CD4-positive, alpha-beta T cell (primary cell): ENCODE data around the gene BSND. TPM values are rescaled to one million over a fixed set of nuclear protein-coding genes. Genes with fewer than 3 reads are reported as not detected.
A peak's percentile ranks its signal among the peaks of the same experiment; 100 is the strongest.

Experiments used
- ATAC-seq: fragments of 200-7000 bp; cut with Tn5 transposase; one replicate; pipeline ENCODE4 v1.10.0; 2022; ENCODE audit warnings: mild to moderate bottlenecking; ENCODE audit not compliant: poor library complexity
- CTCF ChIA-PET: fragments of 350-600 bp; sonication (Branson Sonifier 250); formaldehyde crosslinking; loops from one replicate; lab custom pipeline; 2021; ENCODE audit warnings: antibody characterized with exemption, inconsistent platforms; lab: Charles Lee
- POLR2A ChIA-PET: fragments of 350-600 bp; sonication (Branson Sonifier 250); formaldehyde crosslinking; loops from one replicate; lab custom pipeline; 2021; ENCODE audit warnings: antibody characterized with exemption, inconsistent platforms; lab: Charles Lee
- DNase-seq, 14 experiments: peaks; one replicate each; pipeline ENCODE4 v3.0.0-alpha.2; 2013 to 2020; ENCODE audit warnings: mixed read lengths in 2 of 14
- H3K27ac ChIP-seq, 2 donors: one replicate each; pipeline versions ENCODE4 v1.5.1 to v1.7.0; 2013; ENCODE audit warnings: low read length in 2 of 2, low read depth in 1 of 2, mild to moderate bottlenecking in 1 of 2
- H3K27me3 ChIP-seq, 2 experiments: 1 replicate in 1 of 2; 2 replicates in 1 of 2; pipeline versions ENCODE4 v1.6.1 to v1.7.0; 2013; ENCODE audit warnings: low read length in 2 of 2, control low read depth in 1 of 2, mild to moderate bottlenecking in 1 of 2, moderate library complexity in 1 of 2; ENCODE audit not compliant: insufficient read depth in 2 of 2, control insufficient read depth in 1 of 2
- H3K36me3 ChIP-seq: one replicate; pipeline ENCODE4 v1.6.1; 2013; ENCODE audit warnings: low read length, control low read depth; ENCODE audit not compliant: insufficient read depth
- H3K4me1 ChIP-seq: one replicate; pipeline ENCODE4 v1.6.1; 2013; ENCODE audit warnings: low read length, control low read depth; ENCODE audit not compliant: insufficient read depth
- H3K4me3 ChIP-seq: one replicate; pipeline ENCODE4 v1.5.1; 2013; ENCODE audit warnings: mild to moderate bottlenecking, low read length, moderate library complexity
- H3K9me3 ChIP-seq, 2 experiments: 1 replicate in 1 of 2; 2 replicates in 1 of 2; pipeline versions ENCODE4 v1.6.1 to v1.7.0; 2013; ENCODE audit warnings: low read length in 2 of 2, mild to moderate bottlenecking in 2 of 2, control low read depth in 1 of 2, moderate library complexity in 1 of 2; ENCODE audit not compliant: control insufficient read depth in 1 of 2, insufficient read depth in 1 of 2
- H3K27ac Mint-ChIP-seq: one replicate; pipeline ENCODE4 v1.8.0; 2020; ENCODE audit warnings: mixed read lengths
- H3K27me3 Mint-ChIP-seq: one replicate; pipeline ENCODE4 v1.8.0; 2021; ENCODE audit warnings: mixed read lengths
- H3K36me3 Mint-ChIP-seq: one replicate; pipeline ENCODE4 v1.8.0; 2021; ENCODE audit warnings: low read depth, mixed read lengths
- H3K4me1 Mint-ChIP-seq: one replicate; pipeline ENCODE4 v1.8.0; 2021; ENCODE audit warnings: low read depth, mixed read lengths
- H3K4me3 Mint-ChIP-seq: one replicate; pipeline ENCODE4 v1.8.0; 2020; ENCODE audit warnings: mild to moderate bottlenecking, mixed read lengths
- H3K9me3 Mint-ChIP-seq: one replicate; pipeline ENCODE4 v1.8.0; 2020; ENCODE audit warnings: mixed read lengths
- intact Hi-C, 2 experiments: fragments of 100-400 bp; cut with DNase I in 1 of 2; cut with micrococcal nuclease in 1 of 2; formaldehyde crosslinking; loops; one replicate each; pipeline versions ENCODE4 v1.15.1 to v1.9.0; 2023 to 2025; cut with DNase I, micrococcal nuclease
- total RNA-seq, 174 experiments: library from RNA in 2 of 174; stranded (reverse) in 2 of 174; gene quantifications; one replicate each; pipeline ENCODE4 v1.2.3 and lab custom pipeline; 2021 to 2026
- TF ChIP-seq, protein P1 (sequence below): fragments of 200-600 bp; IDR thresholded peaks from one replicate; pipeline ENCODE4 v1.8.0; 2022; ENCODE audit warnings: antibody characterized with exemption, mild to moderate bottlenecking

The BSND gene
- total RNA-seq, 2 experiments from 2014 or later = not detected

DNA sequence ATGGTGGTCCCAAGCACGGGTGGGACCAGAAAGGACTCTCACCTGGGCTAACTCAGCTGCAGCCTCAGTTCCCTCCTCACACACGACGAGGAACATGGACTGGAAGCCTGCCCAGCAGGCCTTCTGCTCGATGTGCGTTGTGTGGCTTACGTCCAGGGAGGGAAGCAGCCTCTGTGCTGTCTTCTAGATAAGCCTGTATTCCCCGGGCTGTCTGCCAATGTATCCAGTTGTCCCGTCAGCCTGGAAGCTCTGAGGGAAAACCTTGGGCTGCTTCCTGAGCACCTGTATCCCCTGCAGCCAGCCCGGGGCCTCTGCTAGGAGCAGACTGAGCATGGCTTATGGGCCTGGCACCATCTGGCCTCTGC is 51.2 kb downstream of the BSND start:
- no peaks in the 10 kb centered on the region for H3K9me3 Mint-ChIP-seq
- TF ChIP-seq, protein P1, sequence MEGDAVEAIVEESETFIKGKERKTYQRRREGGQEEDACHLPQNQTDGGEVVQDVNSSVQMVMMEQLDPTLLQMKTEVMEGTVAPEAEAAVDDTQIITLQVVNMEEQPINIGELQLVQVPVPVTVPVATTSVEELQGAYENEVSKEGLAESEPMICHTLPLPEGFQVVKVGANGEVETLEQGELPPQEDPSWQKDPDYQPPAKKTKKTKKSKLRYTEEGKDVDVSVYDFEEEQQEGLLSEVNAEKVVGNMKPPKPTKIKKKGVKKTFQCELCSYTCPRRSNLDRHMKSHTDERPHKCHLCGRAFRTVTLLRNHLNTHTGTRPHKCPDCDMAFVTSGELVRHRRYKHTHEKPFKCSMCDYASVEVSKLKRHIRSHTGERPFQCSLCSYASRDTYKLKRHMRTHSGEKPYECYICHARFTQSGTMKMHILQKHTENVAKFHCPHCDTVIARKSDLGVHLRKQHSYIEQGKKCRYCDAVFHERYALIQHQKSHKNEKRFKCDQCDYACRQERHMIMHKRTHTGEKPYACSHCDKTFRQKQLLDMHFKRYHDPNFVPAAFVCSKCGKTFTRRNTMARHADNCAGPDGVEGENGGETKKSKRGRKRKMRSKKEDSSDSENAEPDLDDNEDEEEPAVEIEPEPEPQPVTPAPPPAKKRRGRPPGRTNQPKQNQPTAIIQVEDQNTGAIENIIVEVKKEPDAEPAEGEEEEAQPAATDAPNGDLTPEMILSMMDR = no peak
- H3K27me3 Mint-ChIP-seq = no peaks in the 10 kb centered on the region
- no peak for ATAC-seq
- H3K4me1 Mint-ChIP-seq = no peaks in the 10 kb centered on the region
- H3K27ac ChIP-seq = no peak overlapping the region
- no peak for DNase-seq
- H3K4me3 Mint-ChIP-seq = no peak overlapping the region
- no peaks in the 10 kb centered on the region for H3K36me3 ChIP-seq
- H3K36me3 Mint-ChIP-seq = no peaks in the 10 kb centered on the region
- ChIA-PET POLR2A (no interaction called here), CTCF (no interaction called here)
- no peaks in the 10 kb centered on the region for H3K9me3 ChIP-seq
- intact Hi-C loops = no loop called here
- H3K27me3 ChIP-seq = no peaks in the 10 kb centered on the region
- no peak overlapping the region for H3K27ac Mint-ChIP-seq
- H3K4me1 ChIP-seq = no peaks in the 10 kb centered on the region
- H3K4me3 ChIP-seq = no peak overlapping the region

GRCh38 chr1:55050283-55050682 is 51.5 kb downstream of the BSND start:
- TF ChIP-seq, protein P1 = no peak
- no peaks in the 10 kb centered on the region for H3K9me3 ChIP-seq
- H3K27ac Mint-ChIP-seq = no peak overlapping the region
- H3K27ac ChIP-seq = no peak overlapping the region
- intact Hi-C loops = no loop called here
- no peak overlapping the region for H3K4me3 Mint-ChIP-seq
- DNase-seq (peak in 1 of 14 experiments; percentile 26), ATAC-seq (no peak)
- no peaks in the 10 kb centered on the region for H3K27me3 ChIP-seq
- no peaks in the 10 kb centered on the region for H3K27me3 Mint-ChIP-seq
- no peaks in the 10 kb centered on the region for H3K9me3 Mint-ChIP-seq
- H3K36me3 Mint-ChIP-seq = no peaks in the 10 kb centered on the region
- ChIA-PET POLR2A (no interaction called here), CTCF (no interaction called here)
- H3K4me1 Mint-ChIP-seq = no peaks in the 10 kb centered on the region
- no peaks in the 10 kb centered on the region for H3K4me1 ChIP-seq
- H3K4me3 ChIP-seq = no peak overlapping the region
- H3K36me3 ChIP-seq = no peaks in the 10 kb centered on the region

GRCh38 chr1:55051169-55051568 is 52.4 kb downstream of the BSND start:
- Mint-ChIP-seq H3K9me3 (no peaks in the 10 kb centered on the region), H3K27ac (no peak overlapping the region), H3K4me3 (no peak overlapping the region), H3K36me3 (no peaks in the 10 kb centered on the region), H3K4me1 (no peaks in the 10 kb centered on the region), H3K27me3 (no peaks in the 10 kb centered on the region)
- H3K9me3 ChIP-seq = no peaks in the 10 kb centered on the region
- no peaks in the 10 kb centered on the region for H3K27me3 ChIP-seq
- intact Hi-C loops = no loop called here
- ATAC-seq = no peak
- TF ChIP-seq, protein P1 = no peak
- H3K4me1 ChIP-seq = no peaks in the 10 kb centered on the region
- no peak overlapping the region for H3K27ac ChIP-seq
- ChIA-PET CTCF (no interaction called here), POLR2A (no interaction called here)
- no peaks in the 10 kb centered on the region for H3K36me3 ChIP-seq
- H3K4me3 ChIP-seq = no peak overlapping the region
- DNase-seq = no peak
